Raji (cell line): Measurements from ENCODE around the gene LFNG.

Source experiments
- POLR2A ChIP-seq: IDR thresholded peaks from 2 replicates; pipeline ENCODE4 v1.6.1; 2011; ENCODE audit warnings: low read depth, low read length, control low read depth; ENCODE audit not compliant: insufficient read depth

LFNG gene

DNA sequence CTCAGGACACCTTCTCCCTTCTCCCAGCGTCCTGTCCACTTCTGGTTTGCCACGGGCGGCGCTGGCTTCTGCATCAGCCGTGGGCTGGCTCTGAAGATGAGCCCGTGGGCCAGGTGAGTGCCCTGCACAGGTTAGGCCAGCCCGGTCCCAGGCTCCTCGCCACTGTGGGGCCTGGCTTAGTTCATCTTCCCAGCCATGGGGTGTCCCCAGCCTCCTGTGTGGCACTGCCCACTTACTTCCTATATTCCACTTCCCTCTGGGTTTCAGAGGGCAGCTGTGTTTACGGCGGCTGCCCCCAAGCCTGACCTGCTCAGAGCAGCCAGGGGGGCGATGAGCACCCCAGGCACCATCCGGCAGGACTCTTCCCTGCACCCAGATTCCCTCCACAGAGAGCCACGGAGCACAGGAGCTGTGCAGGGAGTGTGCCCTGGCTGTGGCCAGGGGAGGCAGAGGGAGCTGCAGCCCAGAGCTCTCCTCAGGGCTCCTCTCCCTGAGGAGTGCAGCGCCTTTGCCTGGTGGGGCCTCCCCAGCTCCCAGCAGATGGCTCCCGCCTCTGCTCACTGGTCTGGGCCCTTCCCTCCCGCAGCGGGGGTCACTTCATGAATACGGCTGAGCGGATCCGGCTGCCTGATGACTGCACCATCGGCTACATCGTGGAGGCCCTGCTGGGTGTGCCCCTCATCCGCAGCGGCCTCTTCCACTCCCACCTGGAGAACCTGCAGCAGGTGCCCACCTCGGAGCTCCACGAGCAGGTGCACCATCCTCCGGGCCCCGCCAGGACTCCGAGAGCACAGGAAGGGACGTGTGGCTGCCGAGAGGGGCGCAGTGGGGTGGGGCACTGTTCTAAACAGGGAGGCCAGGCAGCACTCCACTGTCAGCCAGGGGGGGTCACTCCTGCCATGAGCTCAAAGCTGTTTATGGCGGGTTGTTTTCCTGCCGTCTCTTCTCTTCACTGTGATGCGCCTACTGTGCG is 6.4 kb downstream of the LFNG start:
- TF ChIP-seq POLR2A = no peak

DNA sequence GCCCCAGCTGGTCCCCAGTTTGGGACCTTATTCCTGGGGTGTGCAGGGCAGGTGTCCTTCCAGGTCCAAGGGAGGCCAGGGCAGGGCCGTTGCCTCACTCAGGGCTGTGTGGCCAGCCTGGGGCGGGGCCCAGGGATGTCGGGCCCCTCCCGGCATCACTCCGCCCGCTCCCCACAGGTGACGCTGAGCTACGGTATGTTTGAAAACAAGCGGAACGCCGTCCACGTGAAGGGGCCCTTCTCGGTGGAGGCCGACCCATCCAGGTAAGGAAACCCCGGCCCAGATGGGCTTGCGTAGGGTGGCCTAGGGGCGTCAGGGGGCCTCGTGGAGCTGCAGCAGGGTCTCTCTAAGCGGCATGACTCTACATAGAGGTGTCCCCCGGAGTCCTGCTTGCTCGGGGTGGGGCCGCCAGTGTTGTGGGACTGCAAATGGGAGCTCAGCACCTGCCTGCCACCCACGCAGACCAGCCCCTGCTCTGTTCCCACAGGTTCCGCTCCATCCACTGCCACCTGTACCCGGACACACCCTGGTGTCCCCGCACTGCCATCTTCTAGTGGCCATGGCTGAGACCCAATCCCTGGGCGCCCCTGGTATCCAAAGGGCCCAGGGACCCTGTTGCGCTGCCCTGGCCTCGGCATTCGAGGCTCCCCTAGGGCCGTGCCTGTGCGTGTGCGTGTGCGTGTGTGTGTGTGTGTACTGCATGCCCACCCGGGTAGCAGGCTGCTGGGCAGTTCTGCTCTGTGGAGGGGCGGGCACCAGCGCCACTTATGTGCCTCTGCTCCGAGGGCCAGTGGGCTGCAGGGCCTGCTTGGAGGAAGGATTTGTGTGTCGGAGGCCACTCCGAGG is 7.3 kb downstream of the LFNG start:
- no peak for TF ChIP-seq POLR2A

DNA sequence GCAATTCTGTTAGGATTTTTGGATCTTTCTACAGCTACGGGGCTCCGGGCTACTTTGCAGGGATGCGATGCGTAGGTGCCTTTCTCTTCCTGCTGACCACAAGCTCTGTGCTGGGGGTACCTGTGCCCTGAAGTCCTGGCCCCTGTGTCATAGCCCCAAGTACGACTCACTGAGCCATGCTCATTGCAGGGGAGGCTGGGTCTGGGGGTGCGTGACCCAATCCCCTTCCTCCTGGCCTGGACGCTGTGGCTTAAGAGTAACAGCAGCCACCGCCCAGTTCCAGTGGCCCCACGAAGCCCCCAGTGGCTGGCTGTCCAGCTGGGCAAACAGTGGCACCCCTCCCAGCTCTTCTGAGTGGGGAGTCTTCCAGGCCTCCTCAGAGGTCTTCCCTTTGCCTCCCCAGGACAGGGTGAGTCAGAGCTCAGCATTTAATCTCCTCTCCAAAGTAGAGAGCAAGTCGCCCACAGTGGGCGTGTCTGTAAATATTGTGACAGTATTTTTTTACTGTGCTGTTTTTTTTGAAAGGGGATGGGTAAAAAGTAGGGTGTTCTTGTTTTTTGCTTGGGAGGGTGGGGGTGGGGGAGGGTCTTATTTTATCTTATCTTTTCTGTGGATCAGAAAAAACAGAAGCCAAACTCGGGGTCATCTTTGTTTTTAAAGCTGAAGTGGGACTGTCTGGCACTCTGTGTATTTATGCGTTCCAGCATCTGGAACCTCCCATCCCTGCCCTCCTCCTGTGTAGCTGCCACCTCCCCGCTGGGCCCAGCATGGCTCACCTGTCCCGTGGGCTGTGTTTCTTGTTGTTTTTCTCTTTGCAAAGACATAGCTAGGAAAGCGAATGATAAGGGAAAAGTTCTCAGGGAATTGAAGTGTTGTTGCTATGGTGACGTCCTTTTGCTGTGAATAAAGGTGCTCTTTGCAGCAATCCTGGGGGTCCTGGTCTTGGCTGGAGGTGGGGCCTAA is 8.2 kb downstream of the LFNG start:
- TF ChIP-seq POLR2A = no peak

DNA sequence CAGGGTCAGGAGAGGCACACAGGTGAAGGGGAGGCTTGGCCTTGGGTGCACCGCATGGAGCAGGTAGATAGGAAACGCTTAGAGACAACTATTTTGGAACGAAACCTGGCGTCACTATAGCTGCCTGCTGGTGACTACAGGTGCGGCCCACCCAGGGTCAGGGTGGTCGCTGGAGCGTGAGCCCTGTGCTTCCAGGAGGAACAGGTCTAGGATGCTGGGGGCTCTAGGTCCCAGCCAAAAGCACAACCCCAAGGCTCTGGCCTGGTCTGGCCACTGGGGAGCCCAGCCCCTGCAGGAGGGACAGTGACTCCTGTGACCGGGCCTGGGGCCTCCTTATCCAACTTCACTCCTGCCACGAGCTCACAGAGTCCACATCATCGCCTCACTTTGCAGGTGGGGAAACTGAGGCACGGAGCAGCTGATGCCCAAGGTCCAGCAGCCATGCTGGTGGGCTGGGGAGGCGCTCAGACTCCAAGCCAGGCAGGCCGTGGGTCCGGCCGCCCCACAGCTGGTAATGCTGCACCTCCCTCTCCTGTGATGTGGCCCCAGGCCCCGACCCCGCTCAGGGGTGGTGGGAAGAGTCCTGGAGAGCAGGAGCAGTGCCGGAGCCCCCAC is 9.0 kb downstream of the LFNG start:
- no peak for TF ChIP-seq POLR2A

DNA sequence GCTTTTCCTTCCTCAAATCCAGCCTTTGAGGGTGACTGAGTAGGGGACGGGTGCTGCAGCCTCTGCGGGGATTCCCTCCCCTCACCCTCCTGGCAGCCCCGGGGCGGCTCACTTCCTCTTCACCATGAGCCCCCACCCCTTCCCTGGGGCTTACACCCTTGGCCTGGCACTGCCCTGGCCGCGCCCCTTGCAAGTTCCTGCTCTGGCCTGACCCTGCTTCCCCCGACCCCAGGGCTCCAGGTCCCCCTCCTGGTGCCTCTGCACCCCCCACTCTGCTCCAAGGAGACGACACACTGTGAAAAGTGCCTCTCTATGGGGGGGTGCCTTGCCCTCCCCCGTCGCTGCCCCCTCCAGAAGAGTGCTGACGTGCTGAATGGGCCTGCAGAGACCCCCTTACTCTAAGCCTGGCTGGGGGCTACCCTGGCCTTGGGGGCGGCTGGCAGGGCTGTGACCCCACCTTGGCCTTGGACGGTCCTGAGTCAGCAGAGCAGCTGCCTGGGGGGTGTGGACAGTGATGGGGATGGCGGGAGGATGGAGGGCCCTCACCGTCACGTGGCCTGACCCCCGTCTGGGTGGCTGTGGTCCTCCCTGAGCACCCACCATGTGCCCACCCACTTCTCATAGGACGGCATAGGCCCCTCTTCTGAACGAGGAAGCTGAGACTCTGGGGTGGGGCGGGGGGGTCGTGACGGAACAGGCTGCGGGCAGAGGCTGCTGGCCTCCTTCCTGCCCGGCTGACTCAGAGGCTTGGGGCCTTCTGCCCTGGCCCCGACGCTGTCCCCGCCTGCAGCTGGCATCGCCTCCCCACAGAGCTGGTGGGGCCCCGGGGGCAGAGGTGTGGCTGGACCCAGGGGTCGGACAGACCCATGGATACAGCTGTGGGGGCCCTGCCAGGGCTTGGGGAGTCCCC is 9.8 kb downstream of the LFNG start:
- TF ChIP-seq POLR2A = no peak

DNA sequence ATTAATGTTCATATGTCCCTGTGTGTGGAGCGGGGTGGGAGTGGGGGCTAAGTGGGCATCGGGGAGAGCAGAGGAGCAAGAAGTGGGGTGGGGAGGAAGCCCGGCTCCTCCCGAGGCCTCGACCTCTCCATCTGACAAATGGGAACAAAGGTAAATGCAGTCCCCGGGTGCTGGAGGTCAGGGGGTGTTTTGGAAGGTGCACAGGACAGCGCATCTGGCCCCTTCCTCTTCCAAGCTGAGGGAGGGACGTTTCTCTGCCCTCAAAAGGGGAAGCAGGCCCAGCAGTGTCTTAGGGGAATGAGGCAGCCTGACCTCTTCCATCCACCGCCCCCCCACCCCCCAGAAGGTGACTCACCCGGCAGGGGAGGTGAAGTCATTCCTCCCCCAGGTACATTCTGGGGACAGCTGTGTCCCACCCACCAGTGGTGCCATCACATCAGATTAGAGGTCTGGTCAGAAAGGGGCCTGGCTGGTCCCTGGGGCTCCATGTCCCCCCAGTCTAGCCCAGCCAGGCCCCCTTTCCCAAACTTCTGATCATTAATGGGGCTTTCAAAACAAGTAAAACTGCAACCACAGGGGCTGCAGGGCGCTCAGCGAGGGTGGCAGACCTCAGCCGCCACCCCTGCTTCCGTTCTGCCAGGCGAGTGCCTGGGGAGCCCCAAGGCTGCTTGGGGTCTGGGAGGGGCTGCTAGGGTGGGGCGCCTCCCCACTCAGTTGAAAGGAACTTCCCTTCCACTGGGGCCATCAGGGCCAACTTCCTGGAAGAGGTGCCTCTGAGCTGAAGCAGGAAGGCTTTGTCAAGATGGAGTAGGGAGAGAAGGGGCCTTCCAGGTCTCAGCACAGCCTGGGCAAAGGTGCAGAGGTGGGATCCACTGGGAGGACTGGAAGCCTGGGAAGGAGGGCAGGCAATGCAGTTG is 10.8 kb downstream of the LFNG start:
- no peak for TF ChIP-seq POLR2A

DNA sequence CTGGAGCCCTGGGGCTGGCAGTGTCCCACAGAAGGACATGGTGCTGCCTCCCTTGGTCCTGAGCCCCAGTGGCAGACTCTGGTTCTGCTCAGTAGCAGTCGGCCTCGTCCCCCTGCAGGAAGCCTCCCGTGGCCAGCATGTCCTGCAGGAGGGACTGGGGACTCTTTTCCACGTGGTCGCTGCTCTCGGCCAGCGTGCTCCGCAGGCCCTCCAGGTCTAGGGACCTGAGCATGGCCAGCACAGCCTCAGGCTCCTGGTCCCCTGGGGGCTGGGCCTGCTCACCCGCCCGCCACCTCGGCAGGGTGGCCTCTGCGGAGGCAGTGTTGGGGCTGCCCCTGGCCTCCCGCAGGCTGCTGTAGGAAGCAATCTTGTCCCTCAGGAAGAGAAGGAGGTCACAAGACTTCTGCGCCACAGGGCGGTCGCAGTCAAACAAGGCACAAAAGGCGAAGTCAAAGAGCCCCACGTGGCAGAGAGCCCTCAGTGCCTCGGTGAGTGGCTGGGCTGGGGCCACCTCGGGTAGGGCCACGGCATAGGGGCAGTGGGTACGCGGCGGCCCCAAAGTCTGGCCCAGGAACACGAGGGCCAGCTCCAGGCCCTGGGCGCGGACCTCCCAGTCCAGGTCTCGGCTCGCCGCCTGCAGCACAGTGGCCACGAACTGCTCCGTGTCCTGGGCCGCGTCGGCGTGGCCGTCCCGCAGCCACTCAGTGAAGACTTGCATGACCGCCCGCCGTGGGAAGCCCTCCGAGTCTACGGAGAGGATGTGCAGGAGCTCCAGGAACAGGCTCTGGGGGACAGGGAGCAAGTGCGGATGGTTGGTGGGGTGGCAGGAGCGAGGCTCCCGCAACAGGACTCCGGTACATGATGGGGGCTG is 18.6 kb downstream of the LFNG start:
- no peak for TF ChIP-seq POLR2A

DNA sequence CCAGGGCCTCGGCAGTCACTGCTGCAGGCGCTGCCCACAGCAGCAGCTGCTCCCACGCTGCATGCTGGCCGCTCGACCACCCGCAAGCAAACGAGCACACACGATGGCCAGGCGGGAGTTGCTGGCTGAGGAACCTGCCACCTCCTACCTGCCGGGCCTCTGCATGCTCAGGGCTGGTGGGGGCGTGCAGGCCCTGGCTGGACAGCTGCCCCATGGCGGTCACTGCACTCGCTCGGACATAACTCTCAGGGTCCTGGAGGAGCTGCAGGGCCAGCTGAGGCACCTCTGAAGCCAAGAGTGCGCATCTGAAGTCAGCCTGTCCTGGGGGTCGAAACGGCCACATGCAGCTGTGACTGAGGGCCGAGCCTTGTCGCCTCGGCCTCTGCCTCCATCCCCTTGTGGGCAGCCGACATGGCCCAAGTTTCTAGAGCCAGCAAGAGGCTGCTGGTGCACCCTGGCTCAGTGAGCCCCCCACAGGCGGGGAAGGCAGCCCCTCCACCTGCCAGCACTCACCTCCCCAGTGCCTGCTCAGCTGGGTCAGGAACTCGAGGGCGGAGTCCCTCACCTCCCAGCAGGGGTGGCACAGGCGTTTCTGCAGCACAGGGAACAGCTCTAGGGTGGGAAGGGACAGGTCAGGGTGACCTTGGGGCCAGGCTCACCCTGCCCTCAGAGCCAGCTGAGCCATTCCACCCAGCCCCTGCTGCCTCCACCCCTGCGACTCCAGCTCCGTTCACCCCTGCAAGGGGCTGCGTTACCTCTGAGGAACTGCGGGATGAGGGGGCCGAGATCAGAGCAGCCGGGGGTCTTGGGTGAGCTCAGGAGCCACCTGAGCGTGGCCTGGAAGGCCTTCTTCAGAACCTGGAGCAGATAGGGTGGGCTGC is 19.7 kb downstream of the LFNG start:
- no peak for TF ChIP-seq POLR2A

DNA sequence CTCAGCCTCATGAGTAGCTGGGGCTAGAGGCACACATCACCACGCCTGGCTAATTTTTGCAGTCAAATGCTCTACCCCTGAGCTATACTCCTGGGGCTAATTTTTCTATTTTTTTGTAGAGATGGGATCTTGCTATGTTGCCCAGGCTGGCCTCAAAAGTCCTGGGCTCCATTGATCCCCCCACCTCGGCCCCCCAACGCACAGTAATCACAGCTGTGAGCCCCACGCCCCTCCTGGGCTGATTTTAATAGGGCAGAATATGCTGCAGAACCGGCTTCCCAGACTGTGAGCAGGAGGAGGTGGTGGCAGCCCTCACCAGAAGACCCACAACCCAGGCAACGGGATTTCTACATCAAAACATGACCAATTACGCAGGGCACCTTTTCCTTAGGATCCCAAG is 20.6 kb downstream of the LFNG start:
- TF ChIP-seq POLR2A = no peak

DNA sequence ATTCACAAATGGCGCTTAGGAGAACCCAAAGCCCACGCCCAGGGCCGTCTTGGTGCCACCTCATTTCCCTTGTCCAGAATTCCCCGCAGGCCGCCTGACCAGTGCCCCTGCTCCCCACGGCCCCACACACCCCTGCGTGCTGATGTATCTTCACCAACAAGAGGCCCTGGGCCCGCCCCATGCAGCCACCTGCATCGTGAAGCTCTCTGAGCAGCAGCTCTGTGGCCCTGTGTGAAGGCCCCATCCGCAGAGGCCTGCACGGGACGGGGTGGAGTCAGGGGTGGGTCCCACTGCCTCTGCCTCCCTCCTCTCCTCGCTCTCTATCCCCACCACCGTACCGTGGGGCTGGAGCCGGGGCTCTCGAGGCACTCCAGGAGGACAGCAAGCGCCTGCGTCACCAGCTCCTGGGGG is 21.1 kb downstream of the LFNG start:
- no peak for TF ChIP-seq POLR2A

DNA sequence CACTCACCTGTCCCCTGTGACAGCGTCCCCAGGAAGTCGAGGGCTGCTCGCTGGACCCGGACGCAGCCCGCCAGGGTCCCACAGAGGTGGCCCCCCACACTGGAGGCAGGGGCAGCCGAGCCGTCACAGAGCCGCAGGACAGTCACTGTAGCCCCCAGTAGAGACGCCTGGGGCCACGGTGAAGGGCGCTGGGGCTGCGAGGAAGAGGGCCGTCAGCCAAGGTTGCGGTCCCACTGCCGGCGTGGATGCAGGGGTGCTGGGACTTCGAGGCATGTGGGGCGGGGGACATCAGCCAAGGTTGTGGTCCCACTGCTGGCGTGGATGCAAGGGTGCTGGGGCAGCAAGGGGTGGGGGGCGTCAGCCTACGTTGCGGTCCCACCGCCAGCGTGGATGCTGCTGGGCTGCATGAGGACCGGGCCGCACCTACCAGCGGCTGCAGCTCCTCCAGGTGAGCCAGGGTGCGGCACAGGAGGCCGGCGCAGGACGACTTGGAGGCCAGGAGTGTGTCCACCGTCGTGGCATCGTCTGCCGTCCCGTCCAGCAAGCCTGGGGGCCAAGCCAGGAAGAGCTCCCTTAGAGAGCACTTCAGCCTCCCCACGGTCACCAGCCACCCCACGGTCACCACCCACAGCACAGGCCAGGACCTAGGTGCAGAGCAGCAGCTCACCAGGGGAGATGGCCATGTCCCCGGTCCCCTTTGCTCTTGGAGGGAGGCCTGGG is 21.9 kb downstream of the LFNG start:
- TF ChIP-seq POLR2A = no peak
